HL-60 (cell line): ENCODE results near the gene DYNLT5.
"Not testable (repeated sequence)": the region's sequence is repeated elsewhere in the genome, so short reads cannot be mapped to it uniquely, and the experiment has no call there.

Experiments
- DNase-seq, 2 experiments: peaks; one replicate each; pipeline ENCODE4 v3.0.0-alpha.2; 2010 to 2020; ENCODE audit warnings: low read depth in 1 of 2, low spot score in 1 of 2
- H3K27ac ChIP-seq: fragments of 250-450 bp; sonication (Bioruptor Pico); replicated peaks from 2 replicates; pipeline ENCODE4 v1.5.1; 2020; ENCODE audit warnings: mild to moderate bottlenecking, moderate library complexity
- H3K27me3 ChIP-seq: fragments of 250-450 bp; sonication (Bioruptor Pico); 2 replicates; pipeline ENCODE4 v1.5.1; 2021; ENCODE audit warnings: mild to moderate bottlenecking, moderate library complexity; ENCODE audit not compliant: insufficient read depth, poor library complexity, severe bottlenecking
- H3K4me3 ChIP-seq: replicated peaks from 2 replicates; pipeline ENCODE4 v1.5.1; 2011; ENCODE audit warnings: mild to moderate bottlenecking, control low read depth, low read length; ENCODE audit not compliant: insufficient read depth
- GABPA ChIP-seq: IDR thresholded peaks from 2 replicates; pipeline ENCODE4 v1.6.1; 2012; ENCODE audit warnings: low read depth
- POLR2AphosphoS5 ChIP-seq: IDR thresholded peaks from 2 replicates; pipeline ENCODE4 v1.6.1; 2012; ENCODE audit warnings: low read depth
- SPI1 ChIP-seq: IDR thresholded peaks from 2 replicates; pipeline ENCODE4 v1.6.1; 2012; ENCODE audit warnings: low read depth, mild to moderate bottlenecking, borderline replicate concordance
- TF ChIP-seq, protein P1 (sequence below): IDR thresholded peaks from 2 replicates; pipeline ENCODE4 v1.6.1; 2012; ENCODE audit warnings: low read depth; ENCODE audit not compliant: insufficient replicate concordance
- TF ChIP-seq, protein P2 (sequence below): IDR thresholded peaks from one replicate; pipeline ENCODE4 v1.5.1; 2011; ENCODE audit warnings: low read length, control low read depth, inconsistent platforms; ENCODE audit not compliant: insufficient read depth

Gene DYNLT5

DNA sequence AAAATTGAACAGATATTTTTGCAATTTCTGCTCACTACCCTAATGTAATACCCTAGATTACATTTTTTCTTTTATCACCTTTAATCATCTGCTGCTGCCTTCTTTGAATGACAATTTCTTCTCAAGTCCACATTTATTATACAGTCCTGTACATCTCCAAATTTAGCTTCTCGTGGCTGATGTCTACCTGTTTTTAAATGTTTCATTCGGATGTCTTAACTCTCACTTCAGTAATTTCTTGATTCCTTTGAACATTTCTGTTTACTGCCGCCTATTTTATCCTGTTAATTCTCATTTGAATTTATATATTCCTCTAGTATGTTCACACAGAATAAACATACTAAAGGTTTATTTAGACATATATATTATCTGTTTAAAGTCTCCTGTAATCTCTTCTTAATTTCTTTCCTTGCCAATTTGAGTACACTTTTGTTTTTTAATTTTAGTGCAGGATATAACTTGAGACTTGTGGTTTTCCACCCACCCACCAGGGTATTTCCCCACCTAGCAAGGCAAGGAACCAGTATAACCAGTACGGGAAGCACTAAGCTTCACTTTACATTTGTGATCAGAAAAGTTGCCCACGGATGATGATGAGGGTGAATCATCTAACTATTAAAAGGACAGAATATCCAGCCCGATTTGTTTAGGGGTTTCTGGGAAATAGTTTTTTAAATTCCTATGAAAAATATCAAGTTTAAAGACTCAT lies 36.1 kb downstream of the DYNLT5 start:
- H3K27ac ChIP-seq: no peak overlapping the region
- DNase-seq: no peak
- H3K4me3 ChIP-seq: no peak overlapping the region
- no peak for TF ChIP-seq SPI1
- no peak for TF ChIP-seq GABPA
- TF ChIP-seq, protein P1, sequence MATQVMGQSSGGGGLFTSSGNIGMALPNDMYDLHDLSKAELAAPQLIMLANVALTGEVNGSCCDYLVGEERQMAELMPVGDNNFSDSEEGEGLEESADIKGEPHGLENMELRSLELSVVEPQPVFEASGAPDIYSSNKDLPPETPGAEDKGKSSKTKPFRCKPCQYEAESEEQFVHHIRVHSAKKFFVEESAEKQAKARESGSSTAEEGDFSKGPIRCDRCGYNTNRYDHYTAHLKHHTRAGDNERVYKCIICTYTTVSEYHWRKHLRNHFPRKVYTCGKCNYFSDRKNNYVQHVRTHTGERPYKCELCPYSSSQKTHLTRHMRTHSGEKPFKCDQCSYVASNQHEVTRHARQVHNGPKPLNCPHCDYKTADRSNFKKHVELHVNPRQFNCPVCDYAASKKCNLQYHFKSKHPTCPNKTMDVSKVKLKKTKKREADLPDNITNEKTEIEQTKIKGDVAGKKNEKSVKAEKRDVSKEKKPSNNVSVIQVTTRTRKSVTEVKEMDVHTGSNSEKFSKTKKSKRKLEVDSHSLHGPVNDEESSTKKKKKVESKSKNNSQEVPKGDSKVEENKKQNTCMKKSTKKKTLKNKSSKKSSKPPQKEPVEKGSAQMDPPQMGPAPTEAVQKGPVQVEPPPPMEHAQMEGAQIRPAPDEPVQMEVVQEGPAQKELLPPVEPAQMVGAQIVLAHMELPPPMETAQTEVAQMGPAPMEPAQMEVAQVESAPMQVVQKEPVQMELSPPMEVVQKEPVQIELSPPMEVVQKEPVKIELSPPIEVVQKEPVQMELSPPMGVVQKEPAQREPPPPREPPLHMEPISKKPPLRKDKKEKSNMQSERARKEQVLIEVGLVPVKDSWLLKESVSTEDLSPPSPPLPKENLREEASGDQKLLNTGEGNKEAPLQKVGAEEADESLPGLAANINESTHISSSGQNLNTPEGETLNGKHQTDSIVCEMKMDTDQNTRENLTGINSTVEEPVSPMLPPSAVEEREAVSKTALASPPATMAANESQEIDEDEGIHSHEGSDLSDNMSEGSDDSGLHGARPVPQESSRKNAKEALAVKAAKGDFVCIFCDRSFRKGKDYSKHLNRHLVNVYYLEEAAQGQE: no peak
- TF ChIP-seq, protein P2, sequence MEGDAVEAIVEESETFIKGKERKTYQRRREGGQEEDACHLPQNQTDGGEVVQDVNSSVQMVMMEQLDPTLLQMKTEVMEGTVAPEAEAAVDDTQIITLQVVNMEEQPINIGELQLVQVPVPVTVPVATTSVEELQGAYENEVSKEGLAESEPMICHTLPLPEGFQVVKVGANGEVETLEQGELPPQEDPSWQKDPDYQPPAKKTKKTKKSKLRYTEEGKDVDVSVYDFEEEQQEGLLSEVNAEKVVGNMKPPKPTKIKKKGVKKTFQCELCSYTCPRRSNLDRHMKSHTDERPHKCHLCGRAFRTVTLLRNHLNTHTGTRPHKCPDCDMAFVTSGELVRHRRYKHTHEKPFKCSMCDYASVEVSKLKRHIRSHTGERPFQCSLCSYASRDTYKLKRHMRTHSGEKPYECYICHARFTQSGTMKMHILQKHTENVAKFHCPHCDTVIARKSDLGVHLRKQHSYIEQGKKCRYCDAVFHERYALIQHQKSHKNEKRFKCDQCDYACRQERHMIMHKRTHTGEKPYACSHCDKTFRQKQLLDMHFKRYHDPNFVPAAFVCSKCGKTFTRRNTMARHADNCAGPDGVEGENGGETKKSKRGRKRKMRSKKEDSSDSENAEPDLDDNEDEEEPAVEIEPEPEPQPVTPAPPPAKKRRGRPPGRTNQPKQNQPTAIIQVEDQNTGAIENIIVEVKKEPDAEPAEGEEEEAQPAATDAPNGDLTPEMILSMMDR: no peak
- no peak for TF ChIP-seq POLR2AphosphoS5
- no peaks in the 10 kb centered on the region for H3K27me3 ChIP-seq

DNA sequence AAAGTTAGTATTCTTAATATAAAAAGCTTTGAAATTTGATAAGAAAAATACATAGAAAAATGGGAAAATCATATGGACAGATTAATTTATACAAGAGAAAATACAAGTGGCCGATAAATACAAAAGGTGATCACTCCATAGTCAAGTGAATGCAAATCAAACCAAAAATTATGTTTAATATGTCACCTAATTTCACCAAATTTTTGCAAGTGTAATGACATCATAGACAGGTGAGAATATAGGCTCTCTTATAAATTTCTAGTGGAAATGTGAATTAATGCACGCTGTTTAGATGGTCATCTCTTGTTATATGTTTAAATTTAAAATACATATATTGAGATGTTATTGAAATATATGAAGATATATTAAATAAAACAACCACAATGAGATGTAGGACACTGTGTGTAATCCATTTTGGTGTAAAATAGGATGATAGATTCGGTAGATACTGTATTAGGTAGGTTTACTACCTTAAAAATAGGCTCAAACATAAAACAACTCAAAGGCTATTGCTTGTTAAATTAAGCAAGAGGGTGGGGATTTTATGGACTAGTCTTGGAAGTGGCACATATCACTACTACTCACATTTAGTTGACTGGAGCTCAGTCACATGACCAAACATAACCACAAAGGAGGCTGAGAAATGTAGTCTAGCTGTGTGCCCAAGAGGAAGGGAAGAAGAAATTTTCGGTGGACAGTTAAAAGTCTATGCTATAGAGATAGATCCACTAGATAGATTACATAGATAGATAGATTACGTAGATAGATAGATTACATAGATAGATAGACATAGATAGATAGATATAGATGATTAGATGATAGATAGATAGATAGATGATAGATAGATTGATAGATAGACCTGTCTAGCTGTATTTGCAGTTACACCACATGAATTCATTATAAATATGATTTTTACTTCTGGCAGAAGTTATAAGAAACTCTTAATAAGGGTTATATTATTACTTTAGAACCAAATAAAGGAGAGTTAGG lies 39.7 kb downstream of the DYNLT5 start:
- Histone ChIP-seq H3K27ac (no peak overlapping the region), H3K4me3 (no peak overlapping the region), H3K27me3 (no peaks in the 10 kb centered on the region)
- no peak for DNase-seq
- TF ChIP-seq, protein P1: no peak
- no peak for TF ChIP-seq POLR2AphosphoS5
- no peak for TF ChIP-seq GABPA
- TF ChIP-seq, protein P2: no peak
- TF ChIP-seq SPI1: no peak

DNA sequence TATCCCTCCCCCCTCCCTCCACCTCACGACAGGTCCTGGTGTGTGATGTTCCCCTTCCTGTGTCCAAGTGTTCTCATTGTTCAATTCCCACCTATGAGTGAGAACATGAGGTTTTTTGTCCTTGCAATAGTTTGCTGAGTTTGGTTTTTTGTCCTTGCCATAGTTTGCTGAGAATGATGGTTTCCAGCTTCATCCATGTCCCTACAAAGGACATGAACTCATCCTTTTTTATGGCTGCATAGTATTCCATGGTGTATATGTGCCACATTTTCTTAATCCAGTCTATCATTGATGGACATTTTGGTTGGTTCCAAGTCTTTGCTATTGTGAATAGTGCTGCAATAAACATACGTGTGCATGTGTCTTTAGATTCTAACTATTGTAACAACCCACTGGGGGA lies 43.6 kb downstream of the DYNLT5 start:
- H3K27me3 ChIP-seq, H3K27ac ChIP-seq, DNase-seq, H3K4me3 ChIP-seq: not testable (repeated sequence)

DNA sequence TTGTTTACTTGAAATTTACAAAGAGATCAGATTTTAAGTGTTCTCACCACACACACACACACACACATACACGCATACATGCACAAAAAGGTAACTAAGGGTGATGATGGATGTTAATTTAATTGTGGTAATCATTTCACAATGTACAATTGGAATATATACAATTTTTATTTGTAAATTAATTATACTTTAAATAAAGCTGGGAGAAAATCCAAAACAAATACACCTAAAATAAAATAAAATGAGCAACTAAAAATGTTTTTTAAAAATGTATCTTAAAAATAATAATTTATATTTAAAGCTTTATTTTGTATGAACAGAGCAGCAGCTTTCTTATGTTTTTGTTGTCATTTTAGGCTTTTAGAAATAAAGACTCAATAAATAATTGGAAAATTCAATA lies 57.0 kb downstream of the DYNLT5 start:
- H3K4me3 ChIP-seq: no peak overlapping the region
- no peak overlapping the region for H3K27ac ChIP-seq
- TF ChIP-seq, protein P2: no peak
- no peak for TF ChIP-seq GABPA
- TF ChIP-seq, protein P1: no peak
- TF ChIP-seq POLR2AphosphoS5: no peak
- no peak for TF ChIP-seq SPI1
- DNase-seq: no peak
- no peaks in the 10 kb centered on the region for H3K27me3 ChIP-seq
